BLaER1 treated with 17β-estradiol and CSF1 and Interleukin-3, amounts not matched to agents 10 nM and 100 nM (cell line): Measurements from ENCODE around the gene POU2F2.
A peak's percentile ranks its signal among the peaks of the same experiment; 100 is the strongest.

Experiments used
- H3K27ac ChIP-seq, 11 experiments: shearing (Covaris generic); formaldehyde crosslinking; 2 replicates each; pipeline ENCODE4 v1.8.1; 2022
- H3K27me3 ChIP-seq, 11 experiments: shearing (Covaris generic); formaldehyde crosslinking; 2 replicates each; pipeline ENCODE4 v1.8.1; 2022
- H3K36me3 ChIP-seq, 11 experiments: shearing (Covaris generic); formaldehyde crosslinking; 2 replicates each; pipeline ENCODE4 v1.8.1; 2022
- H3K4me1 ChIP-seq, 10 experiments: shearing (Covaris generic); formaldehyde crosslinking; 2 replicates each; pipeline ENCODE4 v1.8.1; 2022
- H3K4me2 ChIP-seq, 11 experiments: shearing (Covaris generic); formaldehyde crosslinking; 2 replicates each; pipeline ENCODE4 v1.8.1; 2022
- H3K4me3 ChIP-seq, 10 experiments: shearing (Covaris generic); formaldehyde crosslinking; 2 replicates each; pipeline ENCODE4 v1.8.1; 2022
- H3K9ac ChIP-seq, 11 experiments: shearing (Covaris generic); formaldehyde crosslinking; 2 replicates each; pipeline ENCODE4 v1.8.1; 2022
- H3K9me3 ChIP-seq, 11 experiments: shearing (Covaris generic); formaldehyde crosslinking; replicated peaks in 1 of 11; 2 replicates each; pipeline ENCODE4 v1.8.1; 2022
- H4K20me1 ChIP-seq, 11 experiments: shearing (Covaris generic); formaldehyde crosslinking; 2 replicates each; pipeline ENCODE4 v1.8.1; 2022
- Cebpa-rat ChIP-seq, 11 experiments: shearing (Covaris generic); IDR thresholded peaks; 2 replicates each; pipeline ENCODE4 v1.8.1; 2022

The POU2F2 gene

GRCh38 chr19:42090672-42091071, 41.6 kb downstream of the POU2F2 start:
- peak overlapping the region; percentile 46 to 75 (median 64) for H3K9ac ChIP-seq
- H3K36me3 ChIP-seq, result peaks cover 7 to 58% (median 14%) of the 10 kb centered on the region in 11 experiments; a peak in 18 of 22 replicates
- no peaks in the 10 kb centered on the region for H3K9me3 ChIP-seq
- no peak for TF ChIP-seq Cebpa-rat (IDR thresholded peaks at IDR 0.05)
- H3K4me1 ChIP-seq, result peaks cover 82 to 98% (median 90%) of the 10 kb centered on the region in 10 experiments
- no peaks in the 10 kb centered on the region for H3K27me3 ChIP-seq
- H3K27ac ChIP-seq, result peak overlapping the region; percentile 48 to 87 (median 73); a peak in 20 of 22 replicates
- peaks cover 0 to 57% (median 0%) of the 10 kb centered on the region in 11 experiments; a peak in 8 of 22 replicates for H4K20me1 ChIP-seq
- H3K4me3 ChIP-seq, result peak overlapping the region in 5 of 10 experiments; percentile 3 to 59 (median 39); a peak in 7 of 20 replicates
- H3K4me2 ChIP-seq, result peak overlapping the region; percentile 82 to 99 (median 93)

DNA sequence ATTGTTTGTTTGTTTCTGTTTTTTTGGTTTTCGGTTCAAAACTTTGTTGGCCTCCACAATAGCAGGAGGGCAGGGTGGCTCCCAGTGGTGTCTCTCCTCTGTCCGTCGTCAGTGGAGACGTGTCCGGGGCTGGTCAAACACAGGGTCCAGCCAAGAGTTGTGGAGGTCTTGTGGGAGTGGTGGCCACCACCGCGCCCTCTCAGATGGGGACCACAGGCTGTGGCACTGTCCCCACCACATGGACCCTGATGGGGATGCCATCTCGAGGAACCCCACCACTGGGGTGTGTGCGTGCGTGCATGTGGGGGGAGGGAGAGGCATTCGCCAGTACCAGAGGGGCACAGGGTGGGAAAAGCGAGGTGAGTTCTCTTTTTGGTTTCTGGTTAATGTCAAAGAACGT, 42.5 kb downstream of the POU2F2 start:
- Histone ChIP-seq H3K9ac (peak overlapping the region in 9 of 11 experiments; percentile 9 to 74 (median 66); a peak in 10 of 22 replicates), H3K4me1 (peaks cover 73 to 90% (median 86%) of the 10 kb centered on the region in 10 experiments), H3K4me3 (peak overlapping the region in 5 of 10 experiments; percentile 7 to 59 (median 39); a peak in 7 of 20 replicates), H3K9me3 (no peaks in the 10 kb centered on the region), H3K36me3 (peaks cover 0 to 49% (median 5%) of the 10 kb centered on the region in 11 experiments; a peak in 14 of 22 replicates), H3K4me2 (peak overlapping the region; percentile 82 to 99 (median 93)), H4K20me1 (peaks cover 0 to 48% (median 0%) of the 10 kb centered on the region in 11 experiments; a peak in 7 of 22 replicates), H3K27me3 (no peaks in the 10 kb centered on the region), H3K27ac (peak overlapping the region in 9 of 11 experiments; percentile 52 to 87 (median 74); a peak in 14 of 22 replicates)
- no peak for TF ChIP-seq Cebpa-rat (IDR thresholded peaks at IDR 0.05)

GRCh38 chr19:42089191-42089750, 43.0 kb downstream of the POU2F2 start:
- H3K4me3 ChIP-seq, result peak overlapping the region in 8 of 10 experiments; percentile 7 to 59 (median 38); a peak in 14 of 20 replicates
- peak overlapping the region; percentile 49 to 87 (median 74) for H3K27ac ChIP-seq
- peak overlapping the region; percentile 82 to 99 (median 93) for H3K4me2 ChIP-seq
- H3K9ac ChIP-seq, result peak overlapping the region; percentile 48 to 74 (median 64); a peak in 21 of 22 replicates
- no peaks in the 10 kb centered on the region for H3K27me3 ChIP-seq
- no peaks in the 10 kb centered on the region for H3K9me3 ChIP-seq
- peaks cover 0 to 44% (median 3%) of the 10 kb centered on the region in 11 experiments; a peak in 18 of 22 replicates for H3K36me3 ChIP-seq
- H3K4me1 ChIP-seq, result peaks cover 68 to 85% (median 82%) of the 10 kb centered on the region in 10 experiments
- H4K20me1 ChIP-seq, result peaks cover 0 to 43% (median 3%) of the 10 kb centered on the region in 11 experiments; a peak in 14 of 22 replicates
- TF ChIP-seq Cebpa-rat (IDR thresholded peaks at IDR 0.05), result no peak

GRCh38 chr19:42088471-42089190, 43.6 kb downstream of the POU2F2 start:
- Histone ChIP-seq H3K9me3 (no peaks in the 10 kb centered on the region), H3K4me1 (peaks cover 62 to 79% (median 76%) of the 10 kb centered on the region in 10 experiments), H4K20me1 (peaks cover 0 to 37% (median 9%) of the 10 kb centered on the region in 11 experiments; a peak in 16 of 22 replicates), H3K27ac (peak overlapping the region; percentile 49 to 87 (median 74)), H3K4me2 (peak overlapping the region; percentile 82 to 99 (median 93)), H3K9ac (peak overlapping the region; percentile 48 to 74 (median 64); a peak in 21 of 22 replicates), H3K27me3 (no peaks in the 10 kb centered on the region), H3K4me3 (peak overlapping the region in 8 of 10 experiments; percentile 7 to 59 (median 38); a peak in 14 of 20 replicates), H3K36me3 (peaks cover 6 to 37% (median 10%) of the 10 kb centered on the region in 11 experiments; a peak in 21 of 22 replicates)
- no peak for TF ChIP-seq Cebpa-rat (IDR thresholded peaks at IDR 0.05)

- Histone ChIP-seq H3K9ac (no peak overlapping the region), H3K4me2 (peak overlapping the region in 9 of 11 experiments; percentile 15 to 99 (median 41); a peak in 12 of 22 replicates), H3K27me3 (no peaks in the 10 kb centered on the region), H3K27ac (peak overlapping the region in 2 of 11 experiments; percentile 2 to 6; a peak in 2 of 22 replicates), H4K20me1 (peaks cover 10 to 27% (median 22%) of the 10 kb centered on the region in 11 experiments; a peak in 21 of 22 replicates), H3K9me3 (no peaks in the 10 kb centered on the region), H3K4me1 (peaks cover 45 to 68% (median 60%) of the 10 kb centered on the region in 10 experiments), H3K36me3 (peaks cover 8 to 31% (median 23%) of the 10 kb centered on the region in 11 experiments; a peak in 20 of 22 replicates), H3K4me3 (no peak overlapping the region)
- no peak for TF ChIP-seq Cebpa-rat (IDR thresholded peaks at IDR 0.05)
These were observed 45.3 kb downstream of the POU2F2 start for GRCh38 chr19:42086770-42087550.

GRCh38 chr19:42086188-42086736, 46.0 kb downstream of the POU2F2 start:
- no peak overlapping the region for H3K9ac ChIP-seq
- H3K4me3 ChIP-seq, result no peak overlapping the region
- H3K4me1 ChIP-seq, result peaks cover 38 to 66% (median 55%) of the 10 kb centered on the region in 10 experiments
- H3K27me3 ChIP-seq, result no peaks in the 10 kb centered on the region
- peak overlapping the region in 3 of 11 experiments; percentile 5 to 17 (median 14); a peak in 3 of 22 replicates for H3K27ac ChIP-seq
- H3K36me3 ChIP-seq, result peaks cover 5 to 33% (median 29%) of the 10 kb centered on the region in 11 experiments
- TF ChIP-seq Cebpa-rat (IDR thresholded peaks at IDR 0.05), result no peak
- no peaks in the 10 kb centered on the region for H3K9me3 ChIP-seq
- peak overlapping the region in 9 of 11 experiments; percentile 15 to 99 (median 18); a peak in 13 of 22 replicates for H3K4me2 ChIP-seq
- peaks cover 12 to 34% (median 28%) of the 10 kb centered on the region in 11 experiments; a peak in 21 of 22 replicates for H4K20me1 ChIP-seq

DNA sequence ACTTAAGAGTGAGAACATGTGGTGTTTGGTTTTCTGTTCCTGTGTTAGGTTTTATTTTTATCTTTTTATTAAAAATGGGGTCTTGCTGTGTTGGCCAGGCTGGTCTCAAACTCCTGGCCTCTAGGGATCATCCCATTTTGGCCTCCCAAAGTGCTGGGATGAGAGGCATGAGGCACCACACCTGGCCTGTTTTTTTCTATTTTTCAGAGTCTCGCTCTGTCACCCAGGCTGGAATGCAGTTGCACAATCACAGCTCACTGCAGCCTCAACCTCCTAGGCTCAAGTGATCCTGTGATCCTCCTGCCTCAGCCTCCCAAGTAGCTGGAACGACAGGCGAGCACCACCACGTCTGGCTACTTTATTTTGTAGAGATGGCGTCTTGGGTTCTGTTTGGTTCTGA, 48.7 kb downstream of the POU2F2 start:
- H3K36me3 ChIP-seq, result peaks cover 30 to 61% (median 56%) of the 10 kb centered on the region in 11 experiments
- no peaks in the 10 kb centered on the region for H3K9me3 ChIP-seq
- H3K4me2 ChIP-seq, result 0 out of 22 replicates have a peak overlapping the region, but pooled peaks of 1 of the 11 experiments have one; percentile 2
- TF ChIP-seq Cebpa-rat (IDR thresholded peaks at IDR 0.05), result peak in 5 of 11 experiments; percentile 12 to 56 (median 39); a peak in 5 of 22 replicates
- no peaks in the 10 kb centered on the region for H3K27me3 ChIP-seq
- peaks cover 35 to 61% (median 55%) of the 10 kb centered on the region in 11 experiments; a peak in 21 of 22 replicates for H4K20me1 ChIP-seq
- no peak overlapping the region for H3K9ac ChIP-seq
- no peak overlapping the region for H3K27ac ChIP-seq
- peaks cover 21 to 58% (median 46%) of the 10 kb centered on the region in 10 experiments for H3K4me1 ChIP-seq
- H3K4me3 ChIP-seq, result no peak overlapping the region
